Erythroblast (primary cell): ENCODE data around the gene CBX2.

ENCODE experiments used
- GATA1 ChIP-seq: IDR thresholded peaks from 2 replicates; pipeline ENCODE4 v1.6.1; 2011; ENCODE audit warnings: low read depth, mild to moderate bottlenecking, control low read depth, low read length, moderate library complexity
- POLR2A ChIP-seq: IDR thresholded peaks from 2 replicates; pipeline ENCODE4 v1.6.1; 2011; ENCODE audit warnings: mild to moderate bottlenecking, low read length

DNA sequence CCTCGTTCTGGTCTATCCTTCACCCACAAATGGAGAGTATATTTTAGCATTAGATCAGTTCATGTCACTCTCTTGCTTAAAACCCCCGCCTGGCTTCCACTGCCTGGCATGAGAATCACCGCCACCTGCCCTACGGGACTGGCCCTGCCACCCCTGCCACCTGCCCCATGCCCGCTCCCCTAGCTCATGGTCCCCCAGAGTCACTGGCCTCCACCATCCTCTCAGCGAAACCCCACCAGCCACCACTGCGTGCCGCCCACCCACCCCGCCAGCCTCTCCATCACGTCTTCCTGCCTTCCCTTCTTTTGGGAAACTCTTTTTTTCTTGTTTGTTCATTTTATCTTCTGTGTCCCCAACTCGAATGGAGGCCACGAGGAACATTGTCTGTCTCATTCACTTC, 48.2 kb upstream of the CBX2 start:
- TF ChIP-seq POLR2A (no peak), GATA1 (no peak)
